K562 (cell line): Measurements from ENCODE around the gene MCCC1. TPM values are rescaled to one million over a fixed set of nuclear protein-coding genes. Genes with fewer than 3 reads are reported as not detected.

Source experiments
- ATAC-seq: fragments of 200-7000 bp; cut with Tn5 transposase; 3 replicates; pipeline ENCODE4 v1.9.1; 2020; ENCODE audit warnings: moderate library complexity
- BruUV-seq: library from RNA; stranded (reverse); fragments of 400-500 nt; replicated peaks from 2 replicates; lab custom pipeline; 2021; lab: Mats Ljungman, UMichigan
- CTCF ChIA-PET: fragments of 300-600 bp; formaldehyde crosslinking; extraction: SDS; loops from one replicate; lab custom pipeline; 2021; ENCODE audit warnings: low intra/inter-chr PET ratio; lab: Yijun Ruan, JAX
- POLR2A ChIA-PET: fragments of 300-600, 350-650 bp; sonication (Branson Sonifier 250); formaldehyde crosslinking; extraction: SDS; loops from one replicate; lab custom pipeline; 2021; ENCODE audit warnings: antibody characterized with exemption, inconsistent platforms; lab: Yijun Ruan, JAX
- DNase-seq, 4 experiments: peaks; one replicate each; pipeline versions ENCODE4 v3.0.0 to v3.0.0-alpha.2; 2011 to 2018; ENCODE audit warnings: low spot score in 3 of 4, mixed read lengths in 3 of 4; ENCODE audit errors: extremely low read depth in 1 of 4
- FAIRE-seq: peaks from 2 replicates; lab custom pipeline; 2011; peaks lifted over from hg19 to GRCh38; lab: Jason Lieb, UNC
- H2AFZ ChIP-seq: 2 replicates; pipeline ENCODE4 v1.6.0; 2011; ENCODE audit warnings: low read depth, low read length, control low read depth, inconsistent platforms
- H3K27ac ChIP-seq: fragments of 200-600 bp; 3 replicates; pipeline ENCODE4 v1.8.0; 2011; ENCODE audit warnings: low read depth, mild to moderate bottlenecking, control low read depth, inconsistent platforms, low read length, moderate library complexity, mixed read lengths; ENCODE audit errors: extremely low read depth
- H3K27me3 ChIP-seq, 2 experiments: fragments of 300-600 bp in 1 of 2; 2 replicates in 1 of 2; 3 replicates in 1 of 2; pipeline versions ENCODE4 v1.6.0 to v1.8.0; 2011; ENCODE audit warnings: inconsistent platforms in 2 of 2, low read length in 2 of 2, mild to moderate bottlenecking in 1 of 2, mixed read lengths in 1 of 2, moderate library complexity in 1 of 2; ENCODE audit not compliant: control insufficient read depth in 2 of 2, insufficient read depth in 2 of 2
- H3K36me3 ChIP-seq: fragments of 300-600 bp; 3 replicates; pipeline ENCODE4 v1.8.0; 2011; ENCODE audit warnings: mild to moderate bottlenecking, low read length, inconsistent platforms; ENCODE audit not compliant: control insufficient read depth, insufficient read depth
- H3K4me1 ChIP-seq, 2 experiments: fragments of 200-600 bp in 1 of 2; replicated peaks in 1 of 2; 2 replicates in 1 of 2; 3 replicates in 1 of 2; pipeline versions ENCODE4 v1.5.1 to v1.8.0; 2011; ENCODE audit warnings: inconsistent platforms in 2 of 2, low read length in 2 of 2, mild to moderate bottlenecking in 1 of 2, mixed read lengths in 1 of 2, moderate library complexity in 1 of 2; ENCODE audit not compliant: control insufficient read depth in 2 of 2, insufficient read depth in 2 of 2
- H3K4me2 ChIP-seq: 2 replicates; pipeline ENCODE4 v1.6.1; 2011; ENCODE audit warnings: low read length, control low read depth, inconsistent platforms, mixed read lengths; ENCODE audit not compliant: insufficient read depth
- H3K4me3 ChIP-seq: fragments of 200-600 bp; sonication (generic), shearing (Covaris generic); 2 replicates; pipeline ENCODE4 v1.5.1; 2016; ENCODE audit warnings: control low read depth, inconsistent platforms
- H3K79me2 ChIP-seq: fragments of 200-600 bp; 3 replicates; pipeline ENCODE4 v1.8.0; 2011; ENCODE audit warnings: low read length, inconsistent platforms; ENCODE audit not compliant: control insufficient read depth, insufficient read depth
- H3K9ac ChIP-seq, 2 experiments: 2 replicates each; pipeline versions ENCODE4 v1.6.0 to v1.6.1; 2011; ENCODE audit warnings: low read depth in 2 of 2, low read length in 2 of 2, control low read depth in 1 of 2, inconsistent platforms in 1 of 2, mild to moderate bottlenecking in 1 of 2, mixed read lengths in 1 of 2; ENCODE audit not compliant: insufficient read depth in 1 of 2
- H3K9me1 ChIP-seq: one replicate; pipeline ENCODE4 v1.6.0; 2011; ENCODE audit warnings: inconsistent platforms, mild to moderate bottlenecking, low read length, moderate library complexity; ENCODE audit not compliant: control insufficient read depth, insufficient read depth
- H3K9me3 ChIP-seq: replicated peaks from 2 replicates; pipeline ENCODE4 v1.5.1; 2011; ENCODE audit warnings: low read depth, low read length, inconsistent platforms; ENCODE audit not compliant: control insufficient read depth, insufficient read depth
- H4K20me1 ChIP-seq: replicated peaks from 2 replicates; pipeline ENCODE4 v1.6.1; 2011; ENCODE audit warnings: low read length, inconsistent platforms, mixed read lengths; ENCODE audit not compliant: control insufficient read depth, insufficient read depth
- CBX2 ChIP-seq: fragments of 200-600 bp; sonication (generic); IDR thresholded peaks from one replicate; pipeline ENCODE4 v1.6.1; 2012; ENCODE audit warnings: mild to moderate bottlenecking, low read length, inconsistent platforms; ENCODE audit not compliant: insufficient read depth, poor library complexity, severe bottlenecking
- E2F3 ChIP-seq: fragments of 250-450 bp; sonication (Bioruptor Pico); IDR thresholded peaks from 2 replicates; pipeline ENCODE4 v1.4.0; 2020; ENCODE audit warnings: mild to moderate bottlenecking
- ELF1 ChIP-seq: fragments of 200-800 bp; sonication (Bioruptor generic); IDR thresholded peaks from 2 replicates; pipeline ENCODE4 v1.6.1; 2016; ENCODE audit warnings: missing genetic modification characterization, missing compliant biosample characterization
- MAFK ChIP-seq: IDR thresholded peaks from 2 replicates; pipeline ENCODE4 v1.6.1; 2011; ENCODE audit warnings: low read length, improper control_type of control experiment
- MED1 ChIP-seq: sonication (generic); formaldehyde crosslinking; IDR thresholded peaks from 2 replicates; pipeline ENCODE4 v1.8.1; 2023; ENCODE audit warnings: missing genetic modification reagents, borderline replicate concordance
- MTA3 ChIP-seq: fragments of 450-650 bp; formaldehyde crosslinking; IDR thresholded peaks from 2 replicates; pipeline ENCODE4 v1.6.1; 2017; ENCODE audit warnings: mild to moderate bottlenecking, borderline replicate concordance
- SMAD1 ChIP-seq: fragments of 150-350 bp; IDR thresholded peaks from 2 replicates; pipeline ENCODE4 v1.6.1; 2014; ENCODE audit warnings: low read length, low read depth; ENCODE audit not compliant: partially characterized antibody
- SMAD4 ChIP-seq: fragments of 250-450 bp; sonication (Bioruptor Pico); conservative IDR thresholded peaks from 2 replicates; pipeline ENCODE4 v1.8.0; 2021; ENCODE audit warnings: inconsistent platforms, mild to moderate bottlenecking, moderate library complexity
- XRCC4 ChIP-seq: IDR thresholded peaks from one replicate; pipeline ENCODE4 v1.6.1; 2011; ENCODE audit not compliant: insufficient read depth, insufficient read length; ENCODE audit errors: extremely low read depth
- ZNF551 ChIP-seq: fragments of 250-450 bp; sonication (Bioruptor Pico); IDR thresholded peaks from 2 replicates; pipeline ENCODE4 v1.5.0; 2021; ENCODE audit warnings: mild to moderate bottlenecking, moderate library complexity
- WGBS: fragments of 100-300 bp; shearing (Covaris generic); methylation state at CpG from one replicate; pipeline ENCODE4 v1.1.6; 2016; ENCODE audit warnings: low coverage, mixed read lengths; ENCODE audit not compliant: insufficient coverage; ENCODE audit errors: missing lambda C conversion rate; 5-methylcytosine and 5-hydroxymethylcytosine counted together
- in situ Hi-C: fragments of 300-500 bp; cut with MboI; formaldehyde crosslinking; loops from 4 replicates; pipeline ENCODE4 v1.15.0; 2018; ENCODE audit warnings: inconsistent platforms, mixed read lengths
- intact Hi-C: fragments of 100-400 bp; cut with micrococcal nuclease; formaldehyde crosslinking; loops from 2 replicates; pipeline ENCODE4 v1.14.2; 2022
- polyA plus RNA-seq, 8 experiments: library from polyadenylated mRNA; depleted of rRNA in 4 of 8; stranded (reverse) in 5 of 8; unstranded in 3 of 8; fragments of >200 nt; fragmentation: Nextera tagmentation in 2 of 8; fragmentation: Illumina TruSeq in 1 of 8; extraction: Ambion mirVana in 2 of 8; extraction: Trizol in 1 of 8; gene quantifications; 2 replicates each; pipeline versions ENCODE4 v1.2.1 to v1.2.3, GENCODE V29; 2011 to 2014; ENCODE audit warnings: inconsistent platforms in 1 of 8, missing spikeins in 1 of 8
- total RNA-seq, 7 experiments: library from RNA; depleted of rRNA in 6 of 7; stranded (reverse); fragments of >200 nt in 6 of 7; fragmentation: Illumina TruSeq in 2 of 7; extraction: Trizol in 2 of 7; gene quantifications; 2 replicates each; pipeline versions ENCODE4 v1.2.1 to v1.2.3, GENCODE V29; 2011 to 2021; ENCODE audit warnings: low replicate concordance in 1 of 7
- TF ChIP-seq, protein P1 (sequence below): sonication (generic); formaldehyde crosslinking; IDR thresholded peaks from 2 replicates; pipeline ENCODE4 v1.8.1; 2023; ENCODE audit warnings: mild to moderate bottlenecking, missing genetic modification reagents
- TF ChIP-seq, protein P2 (sequence below): fragments of 250-450 bp; sonication (Bioruptor Pico); IDR thresholded peaks from 2 replicates; pipeline ENCODE4 v1.6.1; 2021; ENCODE audit warnings: mild to moderate bottlenecking
- TF ChIP-seq, protein P3 (sequence below): fragments of 450-650 bp; formaldehyde crosslinking; IDR thresholded peaks from 2 replicates; pipeline ENCODE4 v1.4.0; 2022; ENCODE audit warnings: missing genetic modification characterization
- TF ChIP-seq, protein P4 (sequence below): fragments of 250-450 bp; sonication (Bioruptor Pico); IDR thresholded peaks from 2 replicates; pipeline ENCODE4 v1.8.0; 2021; ENCODE audit warnings: moderate library complexity, mild to moderate bottlenecking, inconsistent platforms
- TF ChIP-seq, protein P5 (sequence below): fragments of 450-650 bp; IDR thresholded peaks from 2 replicates; pipeline ENCODE4 v1.6.1; 2016; ENCODE audit warnings: mild to moderate bottlenecking

The MCCC1 gene
- total and polyA plus RNA-seq, 9 of the 15 experiments (the other 6 are each of a cell fraction or from before 2014, with no cell fraction given): 13.7 to 26.9 (median 23.0) TPM

DNA sequence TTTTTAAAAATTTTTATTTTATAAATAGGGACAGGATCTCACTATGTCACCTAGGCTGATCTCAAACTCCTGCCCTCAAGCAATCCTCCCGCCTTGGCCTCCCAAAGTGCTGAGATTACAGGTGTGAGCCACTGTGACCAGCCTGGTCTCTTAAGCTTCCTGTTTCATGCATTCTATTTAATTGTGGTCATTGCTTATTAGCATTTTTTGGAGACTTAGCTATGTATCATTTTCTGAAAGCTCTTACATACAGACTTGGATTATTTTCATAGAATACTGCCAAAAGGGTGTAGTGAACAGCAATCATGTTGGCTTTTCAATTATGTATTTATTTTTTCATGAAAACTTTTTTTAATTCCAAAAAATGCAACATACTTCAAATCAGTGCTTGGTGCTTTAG lies 67.5 kb downstream of the MCCC1 start:
- Histone ChIP-seq H3K79me2 (no peaks in the 10 kb centered on the region), H4K20me1 (no peaks in the 10 kb centered on the region), H2AFZ (no peak overlapping the region), H3K9me1 (no peaks in the 10 kb centered on the region), H3K4me3 (no peak overlapping the region), H3K27ac (no peak overlapping the region), H3K36me3 (peaks cover 33% of the 10 kb centered on the region), H3K4me2 (no peak overlapping the region), H3K9me3 (0 out of 2 replicates have a peak, but pooled peaks cover 2% of the 10 kb centered on the region), H3K27me3 (no peaks in the 10 kb centered on the region), H3K9ac (no peak overlapping the region), H3K4me1 (no peaks in the 10 kb centered on the region)
- intact Hi-C loops: no loop called here
- FAIRE-seq: no peak
- DNase-seq: no peak
- ATAC-seq: no peak
- ChIA-PET POLR2A (interaction anchor here (1.2 to 1.4 kb wide), 2 partner anchors 14 to 15 kb away, joined by 3 to 4 read pairs; no protein-coding TSS in a partner anchor), CTCF (interaction anchor here (0.6 kb wide), 1 partner anchor 48 kb away, joined by 3 read pairs; no protein-coding TSS in a partner anchor)
- WGBS: 100% methylated on average over 1 of the region's 1 CpG
- in situ Hi-C loops: no loop called here
- no TSS peak for BruUV-seq
- TF ChIP-seq SMAD4 (CRISPR knock-in tag): no peak
- TF ChIP-seq, protein P1, sequence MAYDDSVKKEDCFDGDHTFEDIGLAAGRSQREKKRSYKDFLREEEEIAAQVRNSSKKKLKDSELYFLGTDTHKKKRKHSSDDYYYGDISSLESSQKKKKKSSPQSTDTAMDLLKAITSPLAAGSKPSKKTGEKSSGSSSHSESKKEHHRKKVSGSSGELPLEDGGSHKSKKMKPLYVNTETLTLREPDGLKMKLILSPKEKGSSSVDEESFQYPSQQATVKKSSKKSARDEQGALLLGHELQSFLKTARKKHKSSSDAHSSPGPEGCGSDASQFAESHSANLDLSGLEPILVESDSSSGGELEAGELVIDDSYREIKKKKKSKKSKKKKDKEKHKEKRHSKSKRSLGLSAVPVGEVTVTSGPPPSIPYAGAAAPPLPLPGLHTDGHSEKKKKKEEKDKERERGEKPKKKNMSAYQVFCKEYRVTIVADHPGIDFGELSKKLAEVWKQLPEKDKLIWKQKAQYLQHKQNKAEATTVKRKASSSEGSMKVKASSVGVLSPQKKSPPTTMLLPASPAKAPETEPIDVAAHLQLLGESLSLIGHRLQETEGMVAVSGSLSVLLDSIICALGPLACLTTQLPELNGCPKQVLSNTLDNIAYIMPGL: no peak
- TF ChIP-seq ZNF551 (CRISPR knock-in tag): no peak
- TF ChIP-seq, protein P2, sequence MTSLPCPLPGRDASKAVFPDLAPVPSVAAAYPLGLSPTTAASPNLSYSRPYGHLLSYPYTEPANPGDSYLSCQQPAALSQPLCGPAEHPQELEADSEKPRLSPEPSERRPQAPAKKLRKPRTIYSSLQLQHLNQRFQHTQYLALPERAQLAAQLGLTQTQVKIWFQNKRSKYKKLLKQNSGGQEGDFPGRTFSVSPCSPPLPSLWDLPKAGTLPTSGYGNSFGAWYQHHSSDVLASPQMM (CRISPR knock-in tag): no peak
- TF ChIP-seq, protein P3, sequence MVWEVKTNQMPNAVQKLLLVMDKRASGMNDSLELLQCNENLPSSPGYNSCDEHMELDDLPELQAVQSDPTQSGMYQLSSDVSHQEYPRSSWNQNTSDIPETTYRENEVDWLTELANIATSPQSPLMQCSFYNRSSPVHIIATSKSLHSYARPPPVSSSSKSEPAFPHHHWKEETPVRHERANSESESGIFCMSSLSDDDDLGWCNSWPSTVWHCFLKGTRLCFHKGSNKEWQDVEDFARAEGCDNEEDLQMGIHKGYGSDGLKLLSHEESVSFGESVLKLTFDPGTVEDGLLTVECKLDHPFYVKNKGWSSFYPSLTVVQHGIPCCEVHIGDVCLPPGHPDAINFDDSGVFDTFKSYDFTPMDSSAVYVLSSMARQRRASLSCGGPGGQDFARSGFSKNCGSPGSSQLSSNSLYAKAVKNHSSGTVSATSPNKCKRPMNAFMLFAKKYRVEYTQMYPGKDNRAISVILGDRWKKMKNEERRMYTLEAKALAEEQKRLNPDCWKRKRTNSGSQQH (CRISPR knock-in tag): no peak
- TF ChIP-seq XRCC4: no peak
- TF ChIP-seq SMAD1: no peak
- no peak for TF ChIP-seq ELF1
- no peak for TF ChIP-seq MTA3
- TF ChIP-seq, protein P4, sequence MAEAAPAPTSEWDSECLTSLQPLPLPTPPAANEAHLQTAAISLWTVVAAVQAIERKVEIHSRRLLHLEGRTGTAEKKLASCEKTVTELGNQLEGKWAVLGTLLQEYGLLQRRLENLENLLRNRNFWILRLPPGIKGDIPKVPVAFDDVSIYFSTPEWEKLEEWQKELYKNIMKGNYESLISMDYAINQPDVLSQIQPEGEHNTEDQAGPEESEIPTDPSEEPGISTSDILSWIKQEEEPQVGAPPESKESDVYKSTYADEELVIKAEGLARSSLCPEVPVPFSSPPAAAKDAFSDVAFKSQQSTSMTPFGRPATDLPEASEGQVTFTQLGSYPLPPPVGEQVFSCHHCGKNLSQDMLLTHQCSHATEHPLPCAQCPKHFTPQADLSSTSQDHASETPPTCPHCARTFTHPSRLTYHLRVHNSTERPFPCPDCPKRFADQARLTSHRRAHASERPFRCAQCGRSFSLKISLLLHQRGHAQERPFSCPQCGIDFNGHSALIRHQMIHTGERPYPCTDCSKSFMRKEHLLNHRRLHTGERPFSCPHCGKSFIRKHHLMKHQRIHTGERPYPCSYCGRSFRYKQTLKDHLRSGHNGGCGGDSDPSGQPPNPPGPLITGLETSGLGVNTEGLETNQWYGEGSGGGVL (CRISPR knock-in tag): no peak
- TF ChIP-seq MED1 (CRISPR knock-in tag): no peak
- TF ChIP-seq CBX2: no peak
- no peak for TF ChIP-seq E2F3 (CRISPR knock-in tag)
- TF ChIP-seq MAFK: no peak
- TF ChIP-seq, protein P5, sequence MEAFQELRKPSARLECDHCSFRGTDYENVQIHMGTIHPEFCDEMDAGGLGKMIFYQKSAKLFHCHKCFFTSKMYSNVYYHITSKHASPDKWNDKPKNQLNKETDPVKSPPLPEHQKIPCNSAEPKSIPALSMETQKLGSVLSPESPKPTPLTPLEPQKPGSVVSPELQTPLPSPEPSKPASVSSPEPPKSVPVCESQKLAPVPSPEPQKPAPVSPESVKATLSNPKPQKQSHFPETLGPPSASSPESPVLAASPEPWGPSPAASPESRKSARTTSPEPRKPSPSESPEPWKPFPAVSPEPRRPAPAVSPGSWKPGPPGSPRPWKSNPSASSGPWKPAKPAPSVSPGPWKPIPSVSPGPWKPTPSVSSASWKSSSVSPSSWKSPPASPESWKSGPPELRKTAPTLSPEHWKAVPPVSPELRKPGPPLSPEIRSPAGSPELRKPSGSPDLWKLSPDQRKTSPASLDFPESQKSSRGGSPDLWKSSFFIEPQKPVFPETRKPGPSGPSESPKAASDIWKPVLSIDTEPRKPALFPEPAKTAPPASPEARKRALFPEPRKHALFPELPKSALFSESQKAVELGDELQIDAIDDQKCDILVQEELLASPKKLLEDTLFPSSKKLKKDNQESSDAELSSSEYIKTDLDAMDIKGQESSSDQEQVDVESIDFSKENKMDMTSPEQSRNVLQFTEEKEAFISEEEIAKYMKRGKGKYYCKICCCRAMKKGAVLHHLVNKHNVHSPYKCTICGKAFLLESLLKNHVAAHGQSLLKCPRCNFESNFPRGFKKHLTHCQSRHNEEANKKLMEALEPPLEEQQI: no peak
